Measurements from ENCODE around the gene PLD6.

PLD6 gene

GRCh38 chr17:17153071-17153470, 53.1 kb downstream of the PLD6 start:
- DNase-seq = no peak

DNA sequence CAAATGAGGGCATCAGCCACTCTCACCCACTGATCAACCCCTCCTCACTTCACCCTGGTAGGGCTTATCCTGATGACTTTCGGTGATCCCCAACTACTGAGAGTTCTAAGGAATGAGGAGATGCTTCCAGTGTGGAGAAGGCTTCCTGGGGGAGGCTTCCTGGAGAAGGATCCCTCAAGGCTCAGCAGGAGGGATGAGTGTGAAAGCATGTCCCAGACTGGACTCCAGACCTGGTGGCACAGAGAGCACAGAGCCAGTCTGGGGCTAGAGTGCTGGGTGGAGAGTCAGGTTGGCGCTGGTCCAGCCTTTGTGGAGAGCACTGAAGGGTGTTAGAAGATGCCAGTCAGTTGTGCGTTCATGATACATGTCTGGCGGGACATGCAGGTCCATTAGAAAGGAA, 53.7 kb downstream of the PLD6 start:
- no peak for DNase-seq

DNA sequence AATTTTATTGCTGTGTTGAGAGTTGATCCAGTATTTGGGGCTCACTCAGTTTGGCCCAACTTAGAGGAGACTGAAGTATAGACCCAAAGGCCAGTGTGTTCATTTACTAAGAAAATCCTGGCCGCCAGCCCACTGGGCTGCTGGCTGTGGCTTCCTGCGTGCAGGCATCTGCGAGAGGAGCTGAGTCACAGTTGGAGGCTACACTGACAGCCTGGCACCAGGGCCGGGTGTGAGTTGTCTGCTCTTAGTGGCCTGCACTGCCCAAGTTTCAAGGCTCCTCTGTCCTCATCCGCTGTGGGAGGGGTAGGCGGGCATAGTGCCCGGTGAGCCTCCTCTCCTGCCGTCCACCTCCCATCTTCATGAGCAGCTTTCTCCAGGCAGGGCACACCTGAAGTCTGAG, 54.2 kb downstream of the PLD6 start:
- DNase-seq = peak; percentile 85

DNA sequence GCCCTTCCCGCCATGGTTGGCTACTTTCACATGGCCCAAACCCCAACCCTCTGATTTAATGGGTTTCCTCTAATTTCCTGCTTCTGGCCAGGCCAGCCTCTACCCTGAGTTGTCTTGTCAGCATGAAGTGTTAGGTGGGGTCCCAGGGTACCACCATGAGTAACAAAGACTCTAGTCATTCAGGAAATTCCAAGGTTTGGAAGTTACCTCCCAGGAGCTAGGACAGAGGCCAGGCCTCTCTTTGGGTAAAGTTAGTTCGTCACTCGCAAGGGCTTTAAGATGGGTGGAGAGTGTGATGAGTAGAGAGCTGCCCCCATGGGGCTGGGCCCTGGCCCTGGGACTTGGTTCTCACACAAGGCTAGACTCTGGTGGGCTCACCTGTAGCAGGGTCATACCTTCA, 54.6 kb downstream of the PLD6 start:
- no peak for DNase-seq

DNA sequence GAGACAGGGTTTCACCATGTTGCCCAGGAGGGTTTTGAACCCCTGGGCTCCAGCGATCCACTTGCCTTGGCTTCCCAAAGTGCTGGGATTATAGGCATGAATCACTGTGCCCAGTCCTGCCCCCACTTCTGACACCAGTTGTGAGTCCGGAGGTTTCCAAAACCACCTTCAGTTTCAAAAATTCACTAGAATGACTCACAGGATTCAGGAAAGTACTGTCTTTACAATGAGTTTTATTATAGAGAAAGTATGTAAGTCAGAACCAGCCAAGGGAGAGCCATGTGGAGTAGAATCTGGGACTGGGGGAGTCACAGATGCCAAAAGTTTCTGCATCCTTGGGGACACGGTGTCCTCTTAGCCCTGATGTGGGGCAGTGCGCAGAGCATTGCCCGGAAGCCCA, 55.1 kb downstream of the PLD6 start:
- no peak for DNase-seq
